HG03457 (cell line): Measurements from ENCODE around the gene SLC6A15.

ENCODE experiments used
- ATAC-seq: cut with Tn5 transposase; IDR thresholded peaks from one replicate; pipeline ENCODE4 v1.9.1; 2021; ENCODE audit warnings: moderate number of reproducible peaks; ENCODE audit not compliant: unreplicated experiment

Gene SLC6A15

DNA sequence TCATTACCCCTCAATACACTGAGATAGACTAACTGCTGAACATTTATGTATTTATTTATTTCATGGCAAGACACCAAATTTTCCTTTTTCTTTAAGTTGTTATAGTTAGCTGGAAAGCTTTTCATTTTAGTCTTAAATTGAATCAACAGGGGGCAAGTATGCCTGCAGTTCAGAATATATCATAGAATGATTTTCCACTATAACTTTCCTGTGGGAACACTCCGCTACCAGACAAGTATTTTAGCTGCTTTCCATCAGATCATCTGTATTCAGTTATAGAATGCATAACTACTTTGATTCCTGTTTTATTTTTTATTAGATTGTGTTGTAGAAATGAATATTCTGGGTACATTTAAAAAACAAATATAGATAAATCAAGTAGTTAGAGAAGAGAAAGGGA is 102.0 kb downstream of the SLC6A15 start:
- no peak for ATAC-seq
